Left lung (tissue), 10 donors: ENCODE measurements around the gene CEND1. TPM values are rescaled to one million over a fixed set of nuclear protein-coding genes. Genes with fewer than 3 reads are reported as not detected.

Experiments
- ATAC-seq: fragments of 200-7000 bp; cut with Tn5 transposase; one replicate; pipeline ENCODE4 v1.9.1; 2020; ENCODE audit warnings: moderate library complexity
- DNase-seq, 4 donors: peaks; one replicate each; pipeline ENCODE4 v3.0.0-alpha.2; 2013 to 2020
- H3K27ac ChIP-seq, 2 donors: fragments of 200-600 bp; sonication (generic) in 1 of 2; one replicate each; pipeline versions ENCODE4 v1.5.0 to v1.8.0; 2020 to 2021
- H3K27me3 ChIP-seq, 2 donors: fragments of 200-600 bp; sonication (generic) in 1 of 2; one replicate each; pipeline versions ENCODE4 v1.5.0 to v1.8.0; 2020 to 2021
- H3K36me3 ChIP-seq, 2 donors: fragments of 200-600 bp; sonication (generic) in 1 of 2; one replicate each; pipeline versions ENCODE4 v1.5.0 to v1.8.0; 2020 to 2021
- H3K4me1 ChIP-seq, 2 donors: fragments of 200-600 bp; one replicate each; pipeline ENCODE4 v1.8.0; 2021
- H3K4me3 ChIP-seq, 2 donors: fragments of 200-600 bp; sonication (generic) in 1 of 2; one replicate each; pipeline versions ENCODE4 v1.5.0 to v1.8.0; 2020 to 2021; ENCODE audit warnings: mild to moderate bottlenecking in 1 of 2
- H3K9me3 ChIP-seq, 2 donors: fragments of 200-600 bp; sonication (generic) in 1 of 2; one replicate each; pipeline versions ENCODE4 v1.5.0 to v1.8.0; 2020 to 2021
- intact Hi-C, 2 donors: fragments of 100-400 bp; cut with DNase I; formaldehyde crosslinking; loops; one replicate each; pipeline versions ENCODE4 v1.11.2 to v1.14.2; 2022
- polyA plus RNA-seq, 6 donors: library from polyadenylated mRNA; unstranded; fragments of 120-200 nt; gene quantifications; one replicate each; pipeline ENCODE4 v1.2.1, GENCODE V29; 2013; ENCODE audit not compliant: insufficient read length in 6 of 6
- total RNA-seq, 2 donors: library from RNA; stranded (reverse); fragmentation: NEBNext Ultra II Directional; extraction: Animal tissue kit (Norgen Biotek cat#: 25700); gene quantifications; one replicate each; pipeline ENCODE4 v1.2.1, GENCODE V29; 2021
- TF ChIP-seq, protein P1 (sequence below), 2 donors: fragments of 200-600 bp; sonication (generic) in 1 of 2; IDR thresholded peaks; one replicate each; pipeline versions ENCODE4 v1.5.0 to v1.8.0; 2021; ENCODE audit warnings: antibody characterized with exemption in 2 of 2
- donor health status: DM: no; HTN: yes; CAD: no.
- donor health status: DM: no; HTN: no; CAD: no.

Gene CEND1
- total and polyA plus RNA-seq, 8 donors: 0.11 to 0.47 (median 0.36) TPM; not detected in 1

DNA sequence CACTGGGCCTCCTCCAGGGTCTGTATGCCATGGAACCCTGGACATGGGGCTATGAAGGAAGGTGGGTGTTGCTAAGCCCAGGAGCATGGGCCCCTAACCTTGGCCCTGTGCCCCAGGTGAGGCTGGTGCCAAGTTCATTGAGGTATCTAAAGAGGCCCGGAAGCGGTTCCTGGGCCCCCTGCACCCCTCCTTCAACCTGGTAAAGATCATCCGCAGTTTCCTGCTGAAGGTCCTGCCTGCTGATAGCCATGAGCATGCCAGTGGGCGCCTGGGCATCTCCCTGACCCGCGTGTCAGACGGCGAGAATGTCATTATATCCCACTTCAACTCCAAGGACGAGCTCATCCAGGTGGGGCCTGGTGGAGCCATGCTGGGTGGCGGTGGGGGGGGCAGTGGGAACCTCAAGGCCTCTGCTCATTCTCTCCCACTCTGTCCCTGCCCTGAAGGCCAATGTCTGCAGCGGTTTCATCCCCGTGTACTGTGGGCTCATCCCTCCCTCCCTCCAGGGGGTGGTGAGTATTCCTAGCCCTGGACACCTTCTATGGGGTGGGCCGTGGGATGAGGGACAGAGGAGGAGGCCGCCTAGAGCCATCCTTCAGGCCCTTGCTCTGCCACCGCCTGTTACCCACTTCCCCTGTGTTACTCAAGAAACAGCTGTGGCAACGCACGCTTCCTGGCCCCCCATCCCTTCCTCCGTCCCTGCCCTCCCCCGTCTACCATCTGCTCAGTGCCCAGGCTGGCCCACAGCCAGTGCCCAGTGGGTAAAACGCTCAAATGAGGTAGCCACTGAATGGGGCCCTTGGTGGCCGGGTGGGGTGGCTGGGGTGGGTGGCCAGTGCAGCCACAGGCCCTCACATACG, 31.9 kb upstream of the CEND1 start:
- Histone ChIP-seq H3K27ac (peak overlapping the region; percentile 77 to 96), H3K4me1 (peaks cover 26 to 69% of the 10 kb centered on the region in 2 donors), H3K9me3 (no peaks in the 10 kb centered on the region), H3K36me3 (peaks cover 0 to 32% of the 10 kb centered on the region in 2 donors), H3K4me3 (peak overlapping the region in 1 of 2 donors; percentile 97), H3K27me3 (peaks cover 0 to 1% of the 10 kb centered on the region in 2 donors)
- peak in 1 of 4 donors; percentile 90 for DNase-seq
- TF ChIP-seq, protein P1, sequence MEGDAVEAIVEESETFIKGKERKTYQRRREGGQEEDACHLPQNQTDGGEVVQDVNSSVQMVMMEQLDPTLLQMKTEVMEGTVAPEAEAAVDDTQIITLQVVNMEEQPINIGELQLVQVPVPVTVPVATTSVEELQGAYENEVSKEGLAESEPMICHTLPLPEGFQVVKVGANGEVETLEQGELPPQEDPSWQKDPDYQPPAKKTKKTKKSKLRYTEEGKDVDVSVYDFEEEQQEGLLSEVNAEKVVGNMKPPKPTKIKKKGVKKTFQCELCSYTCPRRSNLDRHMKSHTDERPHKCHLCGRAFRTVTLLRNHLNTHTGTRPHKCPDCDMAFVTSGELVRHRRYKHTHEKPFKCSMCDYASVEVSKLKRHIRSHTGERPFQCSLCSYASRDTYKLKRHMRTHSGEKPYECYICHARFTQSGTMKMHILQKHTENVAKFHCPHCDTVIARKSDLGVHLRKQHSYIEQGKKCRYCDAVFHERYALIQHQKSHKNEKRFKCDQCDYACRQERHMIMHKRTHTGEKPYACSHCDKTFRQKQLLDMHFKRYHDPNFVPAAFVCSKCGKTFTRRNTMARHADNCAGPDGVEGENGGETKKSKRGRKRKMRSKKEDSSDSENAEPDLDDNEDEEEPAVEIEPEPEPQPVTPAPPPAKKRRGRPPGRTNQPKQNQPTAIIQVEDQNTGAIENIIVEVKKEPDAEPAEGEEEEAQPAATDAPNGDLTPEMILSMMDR (IDR thresholded peaks at IDR 0.05): no peak
- intact Hi-C loops: no loop called here
- no peak for ATAC-seq

DNA sequence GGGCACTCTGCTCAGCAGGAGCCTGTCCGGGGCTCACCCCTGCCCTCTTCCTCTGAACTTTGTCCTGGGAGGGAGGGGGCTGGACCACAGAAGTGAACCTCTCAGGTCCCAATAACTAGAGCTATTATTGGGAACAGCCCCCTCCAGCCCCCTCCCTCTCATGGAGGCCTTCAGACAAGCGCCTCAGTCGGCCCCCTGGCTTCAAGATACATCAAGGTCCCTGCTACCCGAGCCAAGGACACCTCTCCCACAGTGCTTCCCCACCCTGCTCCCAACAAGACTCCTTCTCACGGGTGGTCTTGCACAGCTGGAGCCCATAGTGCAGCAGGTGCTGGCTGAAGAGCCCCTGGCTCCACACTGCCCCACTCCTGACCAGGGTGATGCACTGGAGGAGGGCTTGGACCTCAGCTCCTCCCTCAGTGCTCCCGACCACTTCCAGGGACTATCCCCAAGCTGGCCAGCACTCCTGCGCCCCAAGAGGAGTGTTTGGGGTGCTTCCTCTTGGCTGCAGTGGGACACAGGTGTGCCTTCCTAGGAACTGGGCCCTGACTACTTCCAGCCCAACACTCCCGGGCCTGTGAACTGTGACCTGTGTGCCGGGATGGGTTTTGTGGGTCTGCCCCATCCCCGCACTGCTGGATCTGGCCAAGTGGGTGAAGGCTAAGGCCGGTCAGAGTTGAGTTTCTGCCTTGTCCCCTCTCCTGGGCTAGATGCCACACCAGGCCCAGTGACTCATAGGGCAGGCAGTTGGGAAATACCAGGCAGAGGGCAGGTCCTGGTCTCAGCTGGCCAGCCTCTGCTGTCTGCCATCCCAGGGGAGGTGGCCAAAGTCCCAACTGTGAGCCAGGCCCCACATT, 31.0 kb upstream of the CEND1 start:
- peak overlapping the region; percentile 77 to 96 for H3K27ac ChIP-seq

DNA sequence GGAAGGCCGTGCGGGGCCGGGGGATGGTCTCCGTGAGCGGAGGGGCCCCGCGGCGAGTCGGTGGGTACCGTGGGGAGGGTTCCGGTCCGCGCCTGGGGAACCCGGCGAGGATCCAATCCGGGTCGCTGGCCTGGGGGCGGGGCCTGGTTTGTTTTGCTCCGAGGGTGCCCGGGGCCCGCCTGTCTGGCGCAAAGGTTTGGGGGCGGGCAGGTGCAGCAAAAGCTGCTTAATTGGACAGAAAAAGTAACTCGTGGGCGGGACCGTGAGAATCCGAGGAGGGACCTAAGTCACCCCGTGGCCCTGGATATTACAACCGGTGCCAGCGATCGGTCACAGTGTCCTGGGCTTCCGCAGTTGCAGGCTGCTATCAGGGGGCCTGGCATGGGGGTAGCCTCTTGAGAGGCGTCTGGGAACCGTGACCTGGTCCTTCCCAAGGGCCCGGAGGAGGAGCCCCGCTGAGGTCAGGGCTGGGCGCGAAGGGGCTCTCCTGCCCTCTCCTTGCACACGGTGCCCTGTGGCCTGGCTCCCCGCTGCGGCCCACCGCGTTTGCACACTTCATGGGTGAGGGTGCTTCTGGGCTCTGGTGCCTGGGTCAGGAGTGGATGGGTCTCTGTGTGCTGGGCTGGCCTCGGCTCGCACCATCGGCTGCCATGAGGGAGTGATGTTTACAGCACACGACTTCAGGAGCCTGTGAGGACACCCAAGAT, 30.2 kb upstream of the CEND1 start:
- Histone ChIP-seq H3K9me3 (no peaks in the 10 kb centered on the region), H3K36me3 (peaks cover 0 to 35% of the 10 kb centered on the region in 2 donors), H3K27me3 (no peaks in the 10 kb centered on the region), H3K27ac (peak overlapping the region; percentile 77 to 96), H3K4me3 (peak overlapping the region; percentile 78 to 97), H3K4me1 (peaks cover 22 to 54% of the 10 kb centered on the region in 2 donors)
- DNase-seq (peak in 3 of 4 donors; percentile 82 to 97 (median 92)), ATAC-seq (peak; percentile 67)
- intact Hi-C loops: no loop called here
- TF ChIP-seq, protein P1 (IDR thresholded peaks at IDR 0.05): no peak

More for the DNA sequence above, 31.0 kb upstream of the CEND1 start:
- TF ChIP-seq, protein P1 (IDR thresholded peaks at IDR 0.05): no peak
- Histone ChIP-seq H3K4me1 (peaks cover 23 to 61% of the 10 kb centered on the region in 2 donors), H3K27me3 (no peaks in the 10 kb centered on the region), H3K4me3 (peak overlapping the region; percentile 78 to 97), H3K9me3 (no peaks in the 10 kb centered on the region), H3K36me3 (peaks cover 0 to 34% of the 10 kb centered on the region in 2 donors)
- intact Hi-C loops: no loop called here
- DNase-seq (peak in 2 of 4 donors; percentile 88 to 93), ATAC-seq (peak; percentile 59)

DNA sequence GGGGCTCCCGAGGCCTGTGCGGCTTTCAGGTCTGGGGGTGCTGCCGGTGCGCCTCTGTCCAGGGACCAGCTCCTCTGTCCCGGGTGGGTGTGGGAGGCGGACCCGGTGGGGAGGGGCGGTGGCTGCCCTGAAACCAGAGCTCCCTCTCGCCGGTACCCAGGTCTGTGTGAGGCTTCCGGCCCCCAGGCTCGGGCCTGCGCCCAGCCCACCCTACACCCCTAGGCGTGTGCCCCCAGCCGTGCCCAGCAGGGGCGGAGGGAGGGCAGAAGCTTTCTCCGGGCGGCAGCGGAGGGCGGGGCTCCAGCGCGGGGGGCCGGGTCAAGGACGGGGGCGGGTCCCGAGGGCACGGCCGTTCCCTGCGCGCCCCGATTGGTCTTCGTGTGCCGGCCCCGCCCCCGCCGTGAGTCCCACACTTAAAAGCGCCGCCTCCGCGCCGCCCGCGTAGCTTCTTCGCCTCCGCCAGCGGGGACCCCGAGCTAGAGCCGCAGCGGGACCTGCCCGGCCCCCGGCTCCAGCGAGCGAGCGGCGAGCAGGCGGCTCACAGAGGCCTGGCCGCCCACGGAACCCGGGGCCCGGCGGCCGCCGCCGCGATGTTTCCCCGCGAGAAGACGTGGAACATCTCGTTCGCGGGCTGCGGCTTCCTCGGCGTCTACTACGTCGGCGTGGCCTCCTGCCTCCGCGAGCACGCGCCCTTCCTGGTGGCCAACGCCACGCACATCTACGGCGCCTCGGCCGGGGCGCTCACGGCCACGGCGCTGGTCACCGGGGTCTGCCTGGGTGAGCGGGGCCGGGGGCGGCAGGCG, 29.4 kb upstream of the CEND1 start:
- peak overlapping the region; percentile 77 to 96 for H3K27ac ChIP-seq
- ATAC-seq (peak; percentile 88), DNase-seq (peak; percentile 86 to 97 (median 92))
- no peaks in the 10 kb centered on the region for H3K27me3 ChIP-seq
- peaks cover 22 to 46% of the 10 kb centered on the region in 2 donors for H3K4me1 ChIP-seq
- TF ChIP-seq, protein P1 (IDR thresholded peaks at IDR 0.05): peak in 1 of 2 donors; percentile 40
- H3K9me3 ChIP-seq: no peaks in the 10 kb centered on the region
- peak overlapping the region; percentile 78 to 97 for H3K4me3 ChIP-seq
- H3K36me3 ChIP-seq: peaks cover 0 to 35% of the 10 kb centered on the region in 2 donors
- intact Hi-C loops: no loop called here
